NOMO-1 treated with DMSO at 0.1 percent for 48 hours (cell line): ENCODE measurements around the gene CENPV.
"Not testable (repeated sequence)": the region's sequence is repeated elsewhere in the genome, so short reads cannot be mapped to it uniquely, and the experiment has no call there.

Source experiments
- DNase-seq: peaks from one replicate; lab custom pipeline; 2025; ENCODE audit not compliant: unreplicated experiment; lab: John Stamatoyannopoulos, UW

Gene CENPV

DNA sequence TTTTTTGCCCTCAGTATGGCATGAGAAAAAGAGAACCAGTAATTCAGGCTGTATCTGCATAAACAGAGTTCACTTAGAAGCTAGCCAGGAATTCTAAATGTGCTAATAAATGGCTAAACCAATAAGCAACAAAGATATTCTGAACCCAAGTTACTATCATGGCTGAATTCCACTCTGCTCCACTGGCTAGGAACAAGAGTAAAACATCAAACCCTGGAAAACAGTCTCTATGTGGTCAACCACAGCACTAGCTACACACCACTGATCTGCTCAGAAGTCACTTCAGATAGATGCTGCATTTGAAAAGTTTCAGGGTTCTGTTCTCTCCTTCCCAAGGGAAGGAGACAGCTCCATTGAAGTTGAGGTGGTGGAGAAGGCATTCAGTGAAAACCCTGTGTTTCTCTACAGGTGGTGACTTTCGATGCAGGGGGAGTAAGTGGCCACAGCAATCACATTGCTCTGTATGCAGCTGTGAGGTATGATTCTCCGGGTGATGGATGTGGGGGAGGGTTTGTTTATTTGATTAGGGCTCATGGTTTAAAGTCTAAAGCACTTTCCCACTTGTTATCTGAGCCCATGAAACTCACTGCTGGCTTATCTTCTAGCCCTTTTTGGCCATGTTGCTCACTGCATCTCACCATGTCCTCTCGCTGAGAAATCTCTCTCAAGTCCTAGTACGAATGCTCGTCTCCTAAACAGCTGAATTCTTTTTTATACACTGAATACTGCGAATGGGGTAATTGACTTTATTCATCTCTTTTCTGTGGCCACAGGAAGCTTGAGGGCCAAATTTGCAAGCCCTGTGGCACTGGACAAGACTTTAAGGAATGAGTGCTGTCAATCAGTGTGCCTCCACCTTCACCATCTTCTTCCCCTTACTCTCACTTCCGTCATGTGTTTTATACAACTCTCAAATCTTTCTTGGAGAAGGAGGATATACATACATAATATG is 39.9 kb downstream of the CENPV start:
- no peak for DNase-seq

DNA sequence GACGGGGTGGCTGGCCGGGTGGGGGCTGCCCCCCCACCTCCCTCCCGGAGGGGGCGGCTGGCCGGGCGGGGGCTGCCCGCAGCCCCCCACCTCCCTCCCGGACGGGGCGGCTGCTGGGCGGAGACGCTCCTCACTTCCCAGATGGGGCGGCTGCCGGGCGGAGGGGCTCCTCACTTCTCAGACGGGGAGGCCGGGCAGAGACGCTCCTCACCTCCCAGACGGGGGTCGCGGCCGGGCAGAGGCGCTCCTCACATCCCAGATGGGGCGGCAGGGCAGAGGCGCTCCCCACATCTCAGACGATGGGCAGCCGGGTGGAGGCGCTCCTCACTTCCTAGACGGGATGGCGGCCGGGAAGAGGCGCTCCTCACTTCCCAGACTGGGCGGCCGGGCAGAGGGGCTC is 41.2 kb downstream of the CENPV start:
- not testable (repeated sequence) for DNase-seq

DNA sequence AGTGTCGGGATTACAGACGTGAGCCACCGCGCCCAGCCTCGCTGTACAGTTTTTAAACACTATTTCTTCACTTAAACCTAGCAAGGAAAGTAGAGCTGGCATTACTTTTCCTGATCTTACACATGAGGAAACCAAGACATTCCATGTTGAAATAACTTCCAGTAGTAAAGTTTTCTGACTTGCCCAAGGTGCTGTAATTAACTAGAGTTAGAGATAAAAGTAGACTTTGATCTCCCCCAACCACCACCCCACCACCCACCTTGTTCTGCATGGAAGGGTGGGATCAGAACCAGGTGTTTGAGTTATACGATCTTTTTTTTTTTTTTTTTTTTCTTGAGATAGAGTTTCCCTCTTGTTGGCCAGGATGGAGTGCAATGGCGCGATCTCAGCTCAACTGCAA is 47.1 kb downstream of the CENPV start:
- no peak for DNase-seq

DNA sequence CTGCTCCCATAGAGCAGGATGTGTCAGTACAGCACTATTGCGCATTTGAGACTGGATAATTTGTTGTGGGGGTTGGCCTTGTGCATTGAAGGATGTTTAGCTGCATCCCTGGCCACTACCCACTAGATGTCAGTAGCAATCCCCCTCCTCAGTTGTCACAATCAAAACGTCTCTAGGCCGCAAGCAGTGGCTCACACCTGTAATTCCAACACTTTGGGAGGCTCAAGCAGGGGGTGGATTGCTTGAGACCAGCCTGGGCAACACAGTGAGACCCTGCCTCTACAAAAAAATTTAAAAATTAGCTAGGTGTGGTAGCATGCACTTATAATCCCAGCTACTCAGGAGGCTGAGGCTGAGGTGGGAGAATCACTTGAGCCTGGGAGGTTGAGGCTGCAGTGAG is 48.4 kb downstream of the CENPV start:
- DNase-seq: peak; percentile 19

DNA sequence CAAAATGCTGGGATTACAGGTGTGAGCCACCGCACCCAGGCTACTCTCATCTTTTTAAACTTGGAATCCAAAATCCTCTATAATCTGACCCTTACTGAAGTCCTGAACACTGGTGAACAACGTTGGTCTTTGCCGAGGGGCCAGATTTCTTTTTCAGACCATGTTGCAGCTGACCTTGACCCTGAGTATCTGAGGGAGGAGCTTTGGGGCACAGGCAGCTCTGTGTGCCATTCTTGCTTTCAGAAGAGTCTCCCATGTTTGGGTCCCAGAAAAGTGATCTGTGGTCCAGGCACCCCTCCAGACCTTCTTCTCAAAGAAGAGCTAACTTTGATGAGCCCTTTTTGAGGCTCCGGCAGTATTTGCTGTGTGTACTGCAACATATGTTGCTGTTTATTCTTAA is 50.4 kb downstream of the CENPV start:
- no peak for DNase-seq

DNA sequence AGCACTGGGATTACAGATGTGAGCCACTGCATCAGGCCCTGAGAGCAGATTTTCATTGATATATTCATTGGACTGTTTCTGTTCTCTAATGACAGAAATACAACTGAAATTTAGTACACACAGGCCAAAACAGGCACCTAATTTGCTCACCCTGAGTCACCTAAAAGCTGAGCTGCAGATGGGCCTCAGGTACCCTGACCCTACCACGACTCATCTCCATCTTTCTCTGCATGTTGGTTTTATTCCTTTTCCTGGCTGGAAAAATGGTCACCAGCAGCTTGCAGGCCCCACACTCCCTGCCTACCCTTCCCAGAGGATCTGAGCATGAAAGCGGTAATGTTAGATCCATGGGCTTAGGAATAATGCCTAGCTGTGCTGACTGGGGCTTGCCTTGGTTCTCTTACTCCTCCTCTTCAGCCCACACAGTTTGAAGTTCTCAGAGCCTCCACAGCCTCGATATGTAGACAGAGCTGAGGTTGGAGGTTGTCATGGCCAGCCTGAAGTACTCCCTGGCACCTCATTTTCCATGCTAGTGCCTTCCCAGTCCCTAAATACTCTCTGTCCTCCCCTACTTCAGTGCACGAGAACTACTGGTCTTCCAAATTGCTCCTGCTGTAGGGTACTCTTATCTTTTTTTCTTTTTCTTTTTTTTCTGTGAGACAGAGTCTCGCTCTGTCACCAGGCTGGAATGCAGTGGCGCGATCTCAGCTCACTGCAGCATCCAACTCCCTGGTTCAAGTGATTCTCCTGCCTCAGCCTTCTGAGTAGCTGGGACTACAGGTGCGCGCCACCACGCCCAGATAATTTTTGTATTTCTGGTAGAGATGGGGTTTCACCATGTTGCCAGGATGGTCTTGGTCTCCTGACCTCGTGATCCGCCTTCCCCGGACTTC is 51.1 kb downstream of the CENPV start:
- no peak for DNase-seq

DNA sequence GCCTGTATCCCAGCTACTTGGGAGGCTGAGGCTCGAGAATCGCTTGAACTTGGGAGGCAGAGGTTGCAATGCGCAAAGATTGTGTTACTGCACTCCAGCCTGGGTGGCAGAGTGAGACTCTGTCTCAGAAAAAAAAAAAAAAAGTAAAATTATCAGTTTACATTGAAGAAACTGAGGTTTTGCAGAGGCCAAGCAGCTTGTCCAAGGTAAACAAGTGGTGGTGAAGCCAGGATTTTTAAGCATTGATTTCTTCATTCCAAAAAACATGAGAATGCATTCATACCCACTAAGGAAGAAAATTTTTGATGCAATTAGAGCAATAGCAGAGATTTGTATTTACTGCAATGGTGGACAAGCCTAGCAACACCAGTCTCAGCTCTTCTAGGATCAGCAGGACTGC is 52.7 kb downstream of the CENPV start:
- DNase-seq: no peak

DNA sequence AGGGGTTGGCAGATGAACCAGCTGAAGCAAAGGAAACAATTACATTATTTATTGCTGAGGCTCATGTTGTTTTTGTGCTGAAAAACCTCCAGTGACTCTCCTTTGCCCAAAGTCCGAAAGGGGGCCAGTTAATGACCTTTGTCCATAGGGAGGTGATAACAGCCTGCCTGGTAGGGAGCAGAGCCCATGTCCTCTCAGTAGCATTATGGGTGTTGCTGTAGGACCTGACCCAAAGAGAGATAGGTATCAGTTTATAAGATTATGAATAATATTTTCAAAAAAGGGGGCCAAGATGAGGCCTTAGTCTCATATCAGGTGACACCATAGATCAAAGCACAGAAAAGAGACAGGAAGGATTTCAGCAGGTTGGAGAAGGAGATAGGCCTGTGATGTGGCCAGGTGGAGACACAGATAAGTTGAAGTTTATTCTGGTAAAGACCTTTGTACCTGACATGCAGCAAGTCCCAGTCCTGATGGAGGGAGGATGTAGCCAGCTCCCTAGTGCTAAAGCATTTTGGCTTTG is 55.1 kb downstream of the CENPV start:
- DNase-seq: no peak

DNA sequence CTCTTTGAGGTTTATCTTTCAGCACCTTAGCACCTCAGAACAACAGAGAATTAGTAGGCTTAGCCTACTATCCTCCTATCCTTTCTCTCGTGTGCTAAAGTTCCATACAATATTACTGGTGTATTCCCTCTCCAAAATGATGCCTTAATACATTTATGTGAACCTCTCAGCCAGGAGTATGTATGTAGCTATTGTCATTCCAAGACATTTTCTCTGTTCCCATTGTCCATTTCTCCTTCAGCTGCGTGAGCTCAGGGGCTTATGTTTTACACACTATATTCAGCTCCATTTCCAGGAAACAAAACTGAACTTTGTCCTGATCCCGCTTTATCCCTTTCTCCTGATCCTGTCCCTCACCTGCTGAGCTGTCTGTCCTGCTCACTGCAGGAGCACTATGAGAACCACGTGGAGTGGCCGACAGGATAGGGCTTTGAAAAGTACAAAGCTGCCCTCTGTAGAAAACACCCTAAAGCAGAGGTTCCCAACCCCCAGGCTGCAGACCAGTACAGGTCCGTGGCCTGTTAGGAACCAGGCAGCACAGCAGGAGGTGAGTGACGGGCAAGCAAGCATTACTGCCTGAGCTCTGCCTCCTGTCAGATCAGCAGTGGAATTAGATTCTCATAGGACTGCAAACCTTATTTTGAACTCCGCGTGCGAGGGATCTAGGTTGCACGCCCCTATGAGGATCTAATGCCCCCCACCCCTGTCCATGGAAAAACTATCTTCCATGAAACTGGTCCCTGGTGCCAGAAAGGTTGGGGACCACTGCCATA is 55.7 kb downstream of the CENPV start:
- no peak for DNase-seq

DNA sequence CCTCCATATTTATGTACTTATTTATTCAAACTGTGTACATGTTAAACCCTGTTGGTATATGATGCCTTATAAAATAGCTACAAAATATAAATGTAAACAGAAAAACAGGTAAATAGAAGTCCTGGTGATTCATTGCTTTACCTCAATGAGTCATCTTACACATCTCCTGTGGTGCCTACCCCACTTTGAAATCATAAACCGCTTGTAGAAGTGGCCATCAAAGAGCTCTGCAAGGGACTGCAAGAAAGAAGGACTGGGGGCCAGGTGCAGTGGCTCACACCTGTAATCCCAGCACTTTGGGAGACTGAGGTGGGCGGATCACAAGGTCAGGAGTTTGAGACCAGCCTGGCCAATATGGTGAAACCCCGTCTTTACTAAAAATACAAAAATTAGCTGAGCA is 57.2 kb downstream of the CENPV start:
- DNase-seq: not testable (repeated sequence)

DNA sequence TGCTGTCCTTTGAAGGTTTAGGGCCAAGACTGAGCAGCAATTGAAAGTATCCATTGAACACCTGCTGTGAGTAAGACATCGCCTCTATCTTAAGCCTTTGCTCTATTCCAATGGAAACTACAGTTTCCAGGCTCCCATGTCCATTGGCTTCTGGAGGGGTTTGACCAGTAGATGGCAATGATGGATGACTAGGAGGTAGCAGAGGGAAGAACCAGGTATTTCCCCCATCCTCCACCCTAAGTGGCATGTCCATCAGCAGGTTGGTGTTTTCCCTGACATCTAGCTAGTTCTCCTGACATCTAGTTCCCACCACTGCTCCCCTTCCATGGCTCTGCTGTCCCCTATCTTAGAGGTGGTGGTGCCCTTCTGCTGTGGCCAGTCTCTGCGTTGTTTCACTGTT is 58.7 kb downstream of the CENPV start:
- no peak for DNase-seq

DNA sequence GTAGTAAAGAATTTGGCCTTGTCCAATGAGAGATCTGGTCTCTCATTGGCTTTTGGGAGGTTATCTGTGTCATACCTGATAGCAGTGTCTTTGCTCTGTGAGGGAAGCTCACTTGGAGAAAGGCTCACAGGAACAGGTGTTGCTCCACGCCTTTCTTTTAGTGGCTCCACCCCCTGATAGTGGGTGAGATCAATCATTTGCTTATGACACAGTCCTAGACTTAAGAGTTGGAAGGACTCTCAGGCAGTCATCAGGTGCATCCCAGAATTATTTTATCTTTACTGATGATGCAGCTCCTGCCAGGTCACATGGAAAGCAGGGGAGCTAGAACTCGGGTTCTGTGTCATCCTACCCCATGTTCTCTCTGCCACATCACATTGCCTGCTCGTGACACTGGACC is 59.3 kb downstream of the CENPV start:
- DNase-seq: no peak
